LNCAP (cell line): ENCODE data around the gene ATRX.

ENCODE experiments used
- CTCF ChIP-seq: fragments of 450-650 bp; IDR thresholded peaks from 2 replicates; pipeline ENCODE4 v1.5.1; 2017; ENCODE audit warnings: mild to moderate bottlenecking

ATRX gene

GRCh38 chrX:77484045-77484444, 302.0 kb downstream of the ATRX start:
- no peak for TF ChIP-seq CTCF

GRCh38 chrX:77455437-77455836, 330.6 kb downstream of the ATRX start:
- no peak for TF ChIP-seq CTCF
